HS-27A (cell line): Measurements from ENCODE around the gene SYNPR.

Experiments used
- DNase-seq: peaks from one replicate; pipeline ENCODE4 v3.0.0-alpha.2; 2012; ENCODE audit warnings: low read depth, missing footprints

Gene SYNPR

GRCh38 chr3:63304421-63304820 is 26.3 kb downstream of the SYNPR start:
- DNase-seq: no peak

DNA sequence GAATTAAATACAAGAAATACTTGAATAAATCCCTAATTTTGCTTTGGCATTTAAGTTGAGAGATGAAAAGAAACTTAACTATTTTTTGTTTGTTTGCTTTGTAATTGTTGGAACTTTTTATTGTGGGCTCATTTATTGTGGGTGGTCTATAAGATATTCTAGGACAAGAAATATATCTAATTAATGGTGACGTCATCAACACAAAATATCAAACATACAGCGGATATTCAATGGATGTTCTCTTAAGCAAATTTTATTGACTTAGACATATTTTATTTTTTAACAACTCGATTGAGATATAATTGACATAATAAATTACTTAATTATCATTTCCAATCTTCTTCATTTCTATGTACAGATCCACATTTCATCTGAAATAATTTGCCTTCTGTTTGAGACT is 30.0 kb downstream of the SYNPR start:
- DNase-seq: no peak

DNA sequence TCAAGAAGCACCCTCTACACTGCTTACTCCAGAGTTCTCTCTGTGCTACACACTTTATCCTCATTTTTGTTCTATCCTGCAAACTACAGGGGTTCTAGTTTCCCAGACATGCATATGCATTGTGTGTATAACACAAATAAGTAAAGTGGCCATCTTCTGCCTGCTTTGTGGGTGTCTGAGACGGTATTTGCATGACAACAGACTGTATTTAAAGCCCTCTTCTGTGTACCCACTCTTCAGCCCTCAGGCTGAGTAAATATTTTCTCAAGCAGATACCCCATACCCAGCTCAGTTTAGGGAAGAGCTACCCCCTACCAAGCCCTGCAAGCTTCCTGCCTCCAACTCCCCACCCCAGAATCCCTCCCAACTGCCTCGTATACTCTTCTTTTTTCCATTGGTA is 31.7 kb downstream of the SYNPR start:
- no peak for DNase-seq

GRCh38 chr3:63323766-63324165 is 45.7 kb downstream of the SYNPR start:
- DNase-seq: no peak

- no peak for DNase-seq
Measured at GRCh38 chr3:63324621-63325020, 46.5 kb downstream of the SYNPR start.

- DNase-seq: no peak
Measured at GRCh38 chr3:63325386-63325785, 47.3 kb downstream of the SYNPR start.

GRCh38 chr3:63328365-63328764 is 50.3 kb downstream of the SYNPR start:
- DNase-seq: no peak

GRCh38 chr3:63331520-63331919 is 53.4 kb downstream of the SYNPR start:
- DNase-seq: no peak

DNA sequence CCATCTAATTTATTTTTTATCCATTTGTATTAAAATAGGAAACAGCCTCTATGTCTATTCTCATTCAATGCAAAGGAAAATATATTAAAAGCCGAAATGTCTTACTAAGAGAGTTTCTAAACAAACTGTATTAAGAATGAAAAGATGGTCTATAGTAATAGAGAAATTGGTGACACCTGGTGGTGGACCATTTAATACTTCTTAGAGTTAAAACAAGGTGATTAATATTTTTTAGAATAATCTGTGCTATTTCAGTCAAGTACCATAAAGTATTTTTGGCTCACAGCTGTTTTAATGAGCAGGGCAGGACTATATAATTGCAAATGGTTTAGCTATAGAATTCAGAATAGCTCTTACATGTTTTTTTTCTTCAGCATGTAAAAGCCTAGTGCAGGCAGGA is 55.7 kb downstream of the SYNPR start:
- DNase-seq: no peak

DNA sequence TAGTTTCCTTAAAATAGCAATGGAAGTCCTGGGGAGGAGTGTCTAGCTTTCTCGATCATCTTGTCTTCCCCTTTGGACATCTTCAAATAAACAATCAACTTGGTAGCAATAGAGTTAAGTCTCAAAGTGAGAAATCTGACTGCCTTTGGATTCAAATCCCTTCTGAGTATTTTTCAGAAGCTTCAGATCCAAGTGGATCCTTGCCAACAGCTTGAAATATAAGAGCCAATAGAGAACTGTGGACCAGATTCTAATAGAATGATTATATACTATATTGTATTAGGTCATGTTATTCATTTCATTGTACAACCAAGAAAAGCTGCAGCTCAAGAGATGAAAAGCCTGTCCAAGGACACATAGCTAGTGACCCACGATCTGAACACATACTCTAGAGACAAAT is 60.2 kb downstream of the SYNPR start:
- DNase-seq: no peak

GRCh38 chr3:63343674-63344073 is 65.6 kb downstream of the SYNPR start:
- DNase-seq: peak; percentile 89

- no peak for DNase-seq
Measured at GRCh38 chr3:63344661-63345060, 66.6 kb downstream of the SYNPR start.

DNA sequence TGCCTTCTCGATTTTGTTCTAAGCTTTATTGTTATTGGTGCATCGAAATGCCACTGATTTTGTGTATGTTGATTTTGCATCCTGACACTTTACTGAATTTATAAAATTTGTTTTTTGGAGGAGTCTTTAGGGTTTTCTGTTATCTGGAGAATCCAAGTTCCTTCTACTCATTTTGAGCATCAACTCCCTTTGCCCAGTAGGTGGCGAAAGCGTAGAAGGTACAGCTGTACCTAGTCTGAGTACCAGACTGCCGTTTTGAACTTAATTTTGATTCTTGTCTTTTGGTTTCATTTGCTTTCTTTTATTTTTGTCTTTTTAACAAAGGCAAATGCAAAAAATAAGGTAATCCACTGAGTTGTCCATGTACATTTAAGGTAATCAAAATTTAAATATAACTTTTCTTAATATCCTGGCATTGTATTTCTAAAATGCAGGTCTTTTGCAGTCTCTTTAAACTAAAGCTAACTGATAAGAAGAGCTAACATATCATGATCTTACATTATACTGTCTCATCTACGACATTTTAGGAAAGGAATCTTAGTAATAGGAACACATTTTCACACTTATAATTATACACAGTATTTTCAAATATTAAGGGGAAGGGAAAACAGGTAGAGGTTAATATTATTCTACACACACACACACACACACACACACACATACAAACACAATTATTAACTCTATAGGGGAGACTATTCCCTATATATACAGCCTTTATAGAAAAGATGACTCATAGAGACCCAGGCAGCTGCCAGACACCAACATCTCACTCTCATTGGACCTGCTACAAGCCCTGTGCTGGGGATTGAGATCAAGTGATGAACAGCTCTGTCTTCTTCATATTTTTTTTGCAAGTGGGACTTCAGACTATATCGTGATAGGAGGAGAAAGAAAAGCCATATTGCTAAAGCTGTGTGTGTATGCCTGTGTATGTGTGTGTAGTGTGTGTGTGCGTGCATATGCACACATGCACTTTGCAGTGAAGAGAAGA is 71.8 kb downstream of the SYNPR start:
- no peak for DNase-seq

- DNase-seq: no peak
Measured at GRCh38 chr3:63351159-63352007, 73.3 kb downstream of the SYNPR start.

DNA sequence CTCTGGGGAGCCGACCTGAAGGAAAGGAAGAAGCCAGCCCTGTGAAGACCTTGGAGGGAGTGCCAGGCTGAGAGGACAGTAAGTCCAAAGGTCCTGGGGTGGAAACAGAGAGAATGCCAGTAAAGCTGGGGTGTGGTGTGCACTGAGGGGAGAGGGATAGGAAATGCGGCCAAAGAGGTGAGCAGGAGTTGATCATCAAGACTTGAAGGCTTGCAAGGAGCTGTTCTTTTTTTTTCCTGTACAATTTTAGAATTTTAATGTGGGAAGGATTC is 73.8 kb downstream of the SYNPR start:
- no peak for DNase-seq

DNA sequence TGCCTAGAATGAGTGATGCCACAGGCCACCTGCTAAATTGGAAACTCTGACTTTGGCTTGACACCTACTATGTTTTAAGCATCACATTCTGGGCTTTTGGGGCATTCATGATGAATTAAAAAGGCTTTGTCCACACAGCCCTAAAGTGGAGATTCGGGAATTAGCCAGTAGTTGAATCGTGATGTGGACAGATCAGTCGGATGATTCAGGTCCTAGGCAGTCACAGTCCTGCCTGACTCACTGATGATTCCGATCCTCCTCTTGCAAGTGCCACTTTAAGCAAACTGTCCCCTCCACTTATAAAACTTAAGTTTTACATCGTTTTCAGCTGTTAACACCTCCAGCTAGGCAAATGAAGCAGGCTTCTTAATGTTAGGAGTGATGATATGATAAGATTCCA is 75.3 kb downstream of the SYNPR start:
- DNase-seq: no peak

GRCh38 chr3:63354160-63354559 is 76.1 kb downstream of the SYNPR start:
- DNase-seq: no peak

DNA sequence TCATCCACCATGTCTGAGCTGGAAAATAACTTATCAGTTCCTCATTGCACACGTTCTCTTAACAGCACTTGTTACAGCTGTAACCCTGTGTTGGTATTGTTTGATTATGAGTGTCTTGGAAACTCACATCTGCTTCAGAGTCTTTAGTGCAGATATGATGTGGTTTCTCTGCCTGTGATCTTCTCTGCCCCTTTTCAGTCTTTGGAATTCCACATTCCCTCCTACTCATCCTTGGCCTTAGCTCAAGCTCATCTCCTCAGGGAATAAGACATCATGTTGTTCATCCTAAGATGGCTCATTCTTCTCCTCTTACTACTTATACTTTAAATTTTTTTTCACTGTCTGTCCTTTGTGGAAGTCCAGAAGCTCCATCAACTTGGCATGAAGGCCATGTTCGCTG is 77.7 kb downstream of the SYNPR start:
- DNase-seq: no peak

DNA sequence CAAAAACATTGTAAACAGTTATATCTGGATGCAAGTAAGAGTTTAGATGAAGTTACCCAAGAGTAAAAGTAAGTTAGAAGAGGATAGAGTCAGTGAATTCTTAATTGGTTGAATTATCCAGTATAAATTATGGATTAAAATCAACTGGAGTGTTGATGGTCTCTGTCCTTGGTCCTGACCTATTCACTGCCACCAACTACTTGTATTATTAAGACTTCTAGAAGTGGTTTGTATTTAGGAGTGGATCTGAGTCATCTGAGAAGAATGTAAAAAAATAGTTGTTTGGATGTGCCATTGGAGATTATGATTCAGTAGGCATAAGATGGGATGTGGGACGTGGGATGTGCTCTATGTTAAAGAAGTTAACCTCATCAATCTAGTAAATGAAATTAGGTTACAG is 86.4 kb downstream of the SYNPR start:
- no peak for DNase-seq

- no peak for DNase-seq
Measured at GRCh38 chr3:63364910-63365309, 86.8 kb downstream of the SYNPR start.

- DNase-seq: no peak
Measured at GRCh38 chr3:63365671-63366070, 87.6 kb downstream of the SYNPR start.

GRCh38 chr3:63370094-63370493 is 92.0 kb downstream of the SYNPR start:
- DNase-seq: no peak

GRCh38 chr3:63383040-63383439 is 104.9 kb downstream of the SYNPR start:
- no peak for DNase-seq
